ENCODE measurements around the gene P2RY2. TPM values are rescaled to one million over a fixed set of nuclear protein-coding genes. Genes with fewer than 3 reads are reported as not detected.

The P2RY2 gene
- total RNA-seq, 1 donor from 2014 or later, result 0.45 TPM

GRCh38 chr11:73274722-73275380 is 56.8 kb downstream of the P2RY2 start:
- Histone ChIP-seq H3F3A (ENCODE audit: low read depth) (no peaks in the 10 kb centered on the region), H2AFZ (replicated peaks) (no peak overlapping the region), H3K4me3 (no peak overlapping the region), H3K79me2 (ENCODE audit: low read depth) (no peaks in the 10 kb centered on the region), H3K27ac (no peak overlapping the region), H3K9me3 (ENCODE audit: low read depth) (no peaks in the 10 kb centered on the region), H3K4me1 (peaks cover 8% of the 10 kb centered on the region), H3K9ac (no peak overlapping the region), H3K4me2 (no peak overlapping the region), H3K27me3 (no peaks in the 10 kb centered on the region), H4K20me1 (ENCODE audit: low read depth) (no peaks in the 10 kb centered on the region), H3K36me3 (no peaks in the 10 kb centered on the region)
- peaks cover 7% of the 10 kb centered on the region for H3K27me3 Mint-ChIP-seq (ENCODE audit: insufficient read depth, low read depth)
- H3K4me1 Mint-ChIP-seq, result peaks cover 28% of the 10 kb centered on the region
- H3K36me3 Mint-ChIP-seq, result no peaks in the 10 kb centered on the region
- H3K9me3 Mint-ChIP-seq, result no peaks in the 10 kb centered on the region
- H3K27ac Mint-ChIP-seq, result peak overlapping the region; percentile 33
- no peak overlapping the region for H3K4me3 Mint-ChIP-seq
- TF ChIP-seq EZH2phosphoT487 (IDR thresholded peaks at IDR 0.05) (no peak), EZH2 (IDR thresholded peaks at IDR 0.05) (no peak), CTCF (IDR thresholded peaks at IDR 0.05) (no peak)
- no peak for DNase-seq (ENCODE audit: low spot score)

DNA sequence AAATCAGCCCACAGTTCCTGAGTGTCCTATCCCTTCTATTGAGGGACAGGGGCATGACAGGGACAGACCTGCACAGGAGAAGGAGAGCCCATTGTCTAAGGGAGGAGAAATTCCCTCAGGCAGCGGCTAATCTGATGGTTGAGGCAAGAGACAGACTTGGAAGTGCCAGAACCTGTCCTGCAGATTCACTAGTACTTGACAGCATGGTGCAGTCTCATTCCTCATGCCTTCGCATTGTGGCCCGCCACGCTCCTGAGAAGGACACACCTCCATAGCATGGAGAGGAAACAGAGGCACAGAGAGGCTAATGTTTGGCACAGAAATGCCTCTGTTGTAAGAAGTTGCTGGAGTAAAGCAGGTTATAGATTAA is 57.3 kb downstream of the P2RY2 start:
- Mint-ChIP-seq H3K4me1 (peaks cover 25% of the 10 kb centered on the region), H3K27ac (peak overlapping the region; percentile 33), H3K9me3 (no peaks in the 10 kb centered on the region), H3K27me3 (ENCODE audit: insufficient read depth, low read depth) (peaks cover 7% of the 10 kb centered on the region), H3K36me3 (no peaks in the 10 kb centered on the region), H3K4me3 (no peak overlapping the region)
- H3K27ac ChIP-seq, result no peak overlapping the region
- no peaks in the 10 kb centered on the region for H3K36me3 ChIP-seq
- H3K27me3 ChIP-seq, result no peaks in the 10 kb centered on the region
- H3K4me2 ChIP-seq, result no peak overlapping the region
- TF ChIP-seq EZH2phosphoT487 (IDR thresholded peaks at IDR 0.05) (no peak), CTCF (IDR thresholded peaks at IDR 0.05) (no peak), EZH2 (IDR thresholded peaks at IDR 0.05) (no peak)
- H3K9me3 ChIP-seq (ENCODE audit: low read depth), result no peaks in the 10 kb centered on the region
- H2AFZ ChIP-seq (replicated peaks), result no peak overlapping the region
- no peak overlapping the region for H3K4me3 ChIP-seq
- H3F3A ChIP-seq (ENCODE audit: low read depth), result no peaks in the 10 kb centered on the region
- H3K9ac ChIP-seq, result no peak overlapping the region
- no peaks in the 10 kb centered on the region for H4K20me1 ChIP-seq (ENCODE audit: low read depth)
- no peak for DNase-seq (ENCODE audit: low spot score)
- peaks cover 8% of the 10 kb centered on the region for H3K4me1 ChIP-seq
- H3K79me2 ChIP-seq (ENCODE audit: low read depth), result no peaks in the 10 kb centered on the region

DNA sequence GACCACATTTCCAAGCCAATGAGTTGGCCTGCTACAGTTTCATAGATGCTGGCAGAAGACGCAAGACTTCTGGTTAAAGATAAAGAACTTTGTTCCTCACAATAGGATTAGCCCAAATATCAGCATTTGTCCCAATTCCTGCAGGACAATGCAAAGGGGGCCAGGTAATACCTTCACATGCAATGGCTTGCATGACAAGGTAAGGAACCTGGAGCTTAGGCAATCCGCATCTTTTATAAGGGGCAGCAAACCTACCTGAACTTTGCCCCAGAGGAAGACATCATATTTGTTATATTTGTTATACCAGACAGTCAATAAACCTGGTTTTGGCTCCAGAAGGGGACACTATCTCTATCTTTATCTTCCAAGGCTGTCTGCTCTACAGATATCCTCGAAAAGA is 59.4 kb downstream of the P2RY2 start:
- H3K4me3 Mint-ChIP-seq, result no peak overlapping the region
- peaks cover 8% of the 10 kb centered on the region for H3K27me3 Mint-ChIP-seq (ENCODE audit: insufficient read depth, low read depth)
- no peak overlapping the region for H3K27ac Mint-ChIP-seq
- Histone ChIP-seq H3K9ac (no peak overlapping the region), H4K20me1 (ENCODE audit: low read depth) (no peaks in the 10 kb centered on the region), H3K27ac (no peak overlapping the region), H3K79me2 (ENCODE audit: low read depth) (no peaks in the 10 kb centered on the region), H3K4me3 (no peak overlapping the region), H3K36me3 (no peaks in the 10 kb centered on the region), H3K4me2 (no peak overlapping the region), H3F3A (ENCODE audit: low read depth) (no peaks in the 10 kb centered on the region), H2AFZ (replicated peaks) (no peak overlapping the region), H3K27me3 (no peaks in the 10 kb centered on the region), H3K4me1 (peaks cover 5% of the 10 kb centered on the region), H3K9me3 (ENCODE audit: low read depth) (no peaks in the 10 kb centered on the region)
- no peaks in the 10 kb centered on the region for H3K9me3 Mint-ChIP-seq
- H3K4me1 Mint-ChIP-seq, result peaks cover 12% of the 10 kb centered on the region
- no peaks in the 10 kb centered on the region for H3K36me3 Mint-ChIP-seq
- TF ChIP-seq EZH2phosphoT487 (IDR thresholded peaks at IDR 0.05), result no peak
- no peak for TF ChIP-seq CTCF (IDR thresholded peaks at IDR 0.05)
- no peak for TF ChIP-seq EZH2 (IDR thresholded peaks at IDR 0.05)
- no peak for DNase-seq (ENCODE audit: low spot score)

All from neural progenitor cell (in vitro differentiated cells).